SH-SY5Y (cell line): Measurements from ENCODE around the gene LOXL1.

Experiments used
- GATA2 ChIP-seq: IDR thresholded peaks from 2 replicates; pipeline ENCODE4 v1.6.1; 2011; ENCODE audit warnings: mild to moderate bottlenecking, low read depth, low read length
- GATA3 ChIP-seq: IDR thresholded peaks from 2 replicates; pipeline ENCODE4 v1.6.1; 2011; ENCODE audit warnings: low read depth, mild to moderate bottlenecking, low read length, moderate library complexity

- TF ChIP-seq GATA2 (no peak), GATA3 (no peak)
Observed at GRCh38 chr15:73948982-73949381, 22.7 kb downstream of the LOXL1 start.
